ENCODE measurements around the gene ARHGAP15. TPM values are rescaled to one million over a fixed set of nuclear protein-coding genes. Genes with fewer than 3 reads are reported as not detected.

Gene ARHGAP15
- total RNA-seq, 1 experiment from 2014 or later = 0.42 TPM

DNA sequence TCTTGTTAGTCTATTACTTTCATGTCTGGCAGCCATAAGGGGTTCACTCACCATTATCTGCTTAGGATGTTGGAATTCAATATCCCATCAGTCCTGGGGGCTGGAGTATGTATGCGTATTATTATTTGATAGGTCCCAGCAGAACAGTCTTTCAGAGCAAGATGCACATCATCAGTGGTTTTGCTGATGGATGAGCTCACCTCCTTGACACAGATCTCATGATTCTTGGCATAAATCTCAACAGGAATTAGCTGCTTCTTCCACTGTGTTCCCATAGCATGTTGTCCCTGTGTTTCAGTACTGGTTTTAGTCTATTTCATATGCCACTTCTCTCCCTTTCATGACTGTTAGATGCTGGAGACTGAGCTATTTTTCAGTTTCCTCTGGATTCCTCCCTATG, 442.5 kb downstream of the ARHGAP15 start:
- ChIA-PET CTCF (no interaction called here), RAD21 (ENCODE audit: low non-redundant PET in 1 of 2, low total read pairs in 2 of 2, uncharacterized antibody in 2 of 2, unreplicated experiment in 2 of 2) (no interaction called here), POLR2A (no interaction called here)
- ATAC-seq (no peak), DNase-seq (ENCODE audit: low read depth, low spot score) (no peak)
- Histone ChIP-seq H3K79me2 (ENCODE audit: insufficient read depth, low read length) (no peaks in the 10 kb centered on the region), H3K9me3 (ENCODE audit: control insufficient read depth in 1 of 2, insufficient read depth in 1 of 2, low read depth in 1 of 2, low read length in 2 of 2) (no peaks in the 10 kb centered on the region), H3K9me2 (ENCODE audit: insufficient read depth) (no peaks in the 10 kb centered on the region), H3K27ac (ENCODE audit: low read depth, low read length) (no peak overlapping the region), H4K20me1 (ENCODE audit: insufficient read depth) (no peaks in the 10 kb centered on the region), H3K27me3 (ENCODE audit: insufficient read depth, low read length) (no peaks in the 10 kb centered on the region), H2AFZ (ENCODE audit: low read depth, low read length, poor library complexity, severe bottlenecking) (no peak overlapping the region), H3K4me3 (replicated peaks in 1 of 2; ENCODE audit: low read depth in 1 of 2, low read length in 2 of 2) (no peak overlapping the region), H3K9ac (ENCODE audit: low read length) (no peak overlapping the region), H3K4me1 (ENCODE audit: control insufficient read depth in 1 of 2, insufficient read depth in 2 of 2, low read length in 2 of 2) (no peaks in the 10 kb centered on the region), H3K4me2 (ENCODE audit: low read length) (no peak overlapping the region), H3K36me3 (ENCODE audit: control insufficient read depth in 1 of 2, insufficient read depth in 2 of 2, low read length in 2 of 2) (no peaks in the 10 kb centered on the region)
- TF ChIP-seq YY1 (IDR thresholded peaks at IDR 0.05; ENCODE audit: extremely low read depth, insufficient replicate concordance, low read depth, low read length) = no peak
- TF ChIP-seq ZBTB33 (IDR thresholded peaks at IDR 0.05; ENCODE audit: extremely low read depth, insufficient replicate concordance, low read length) = no peak
- TF ChIP-seq EGR1 (IDR thresholded peaks at IDR 0.05; ENCODE audit: low read depth) = no peak
- no peak for TF ChIP-seq SIN3A (IDR thresholded peaks at IDR 0.05; ENCODE audit: low read depth)
- no peak for TF ChIP-seq REST (IDR thresholded peaks at IDR 0.05; ENCODE audit: low read depth)
- no peak for TF ChIP-seq EZH2phosphoT487 (IDR thresholded peaks at IDR 0.05; ENCODE audit: borderline replicate concordance)
- no peak for TF ChIP-seq ZNF274 (IDR thresholded peaks at IDR 0.05; ENCODE audit: low read depth, low read length)
- TF ChIP-seq SP1 (IDR thresholded peaks at IDR 0.05; ENCODE audit: low read depth) = no peak
- no peak for TF ChIP-seq SRF (IDR thresholded peaks at IDR 0.05; ENCODE audit: low read depth)
- TF ChIP-seq EZH2 (IDR thresholded peaks at IDR 0.05) = no peak
- no peak for TF ChIP-seq ATF3 (IDR thresholded peaks at IDR 0.05)
- intact Hi-C loops (cut with micrococcal nuclease) = no loop called here
- BruUV-seq (replicated peaks) = no TSS peak
